Suprapubic skin (tissue), 4 donors: ENCODE data around the gene MICU1.

Source experiments
- CTCF ChIP-seq, 2 donors: fragments of 200-600 bp in 1 of 2; fragments of 450-650 bp in 1 of 2; sonication (generic) in 1 of 2; IDR thresholded peaks; one replicate each; pipeline ENCODE4 v1.5.1; 2016 to 2019; ENCODE audit warnings: antibody characterized with exemption in 2 of 2, mild to moderate bottlenecking in 1 of 2, moderate library complexity in 1 of 2
- EP300 ChIP-seq: sonication (generic); formaldehyde crosslinking; IDR thresholded peaks from one replicate; pipeline ENCODE4 v1.6.1; 2017; ENCODE audit warnings: antibody characterized with exemption
- POLR2A ChIP-seq, 2 donors: fragments of 450-650 bp; IDR thresholded peaks; one replicate each; pipeline ENCODE4 v1.6.1; 2017; ENCODE audit warnings: antibody characterized with exemption in 2 of 2, mild to moderate bottlenecking in 2 of 2, moderate library complexity in 2 of 2
- POLR2AphosphoS5 ChIP-seq, 3 donors: sonication (generic); formaldehyde crosslinking; IDR thresholded peaks; one replicate each; pipeline ENCODE4 v1.6.1; 2017; ENCODE audit warnings: antibody characterized with exemption in 3 of 3

DNA sequence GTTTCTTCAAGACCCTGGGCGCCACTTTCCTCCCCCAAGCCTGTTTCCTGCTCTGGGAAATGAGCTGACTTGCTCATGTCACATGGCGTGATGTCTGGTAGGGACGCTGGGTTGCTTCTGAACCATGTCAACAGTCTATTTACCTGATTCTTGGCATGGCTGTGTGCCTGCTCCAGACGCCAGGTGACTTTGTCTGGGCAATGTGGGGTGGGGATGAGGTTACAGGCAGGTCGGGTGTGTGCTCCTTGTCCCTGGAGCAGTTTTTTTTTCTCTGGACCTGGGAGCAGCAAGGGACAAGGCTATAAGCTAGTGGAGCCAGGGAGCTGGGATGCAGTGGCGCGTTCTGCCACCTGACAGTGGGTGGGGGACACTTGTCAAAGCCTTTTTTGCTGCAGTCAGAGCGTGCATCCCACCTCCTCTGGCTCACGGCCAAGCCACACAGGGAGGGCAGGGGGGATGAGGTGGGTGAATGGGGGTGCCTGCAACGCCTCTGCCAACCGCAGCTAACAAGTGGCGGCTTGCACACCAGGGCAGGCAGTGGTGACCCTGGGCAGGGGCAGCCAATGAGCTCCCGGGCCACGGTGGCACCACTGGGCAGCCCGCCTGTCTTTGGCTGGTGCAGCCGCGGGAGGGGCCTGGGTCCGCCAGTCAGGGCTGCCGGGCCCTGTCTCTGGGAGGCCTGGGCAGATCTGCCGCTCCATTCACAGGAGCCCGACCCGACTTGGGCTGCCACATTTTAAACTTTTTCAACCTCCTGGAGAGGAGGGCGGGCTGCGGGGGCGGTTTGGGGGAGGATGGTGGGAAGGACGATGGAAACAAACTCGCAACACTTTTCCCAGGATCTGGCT, 294.1 kb downstream of the MICU1 start:
- TF ChIP-seq CTCF (IDR thresholded peaks at IDR 0.05) (peak; percentile 26 to 44), POLR2A (IDR thresholded peaks at IDR 0.05) (no peak), POLR2AphosphoS5 (IDR thresholded peaks at IDR 0.05) (peak in 2 of 3 donors; percentile 16 to 24), EP300 (no peak)
